HEK293T (cell line): ENCODE measurements around the gene BORA.

Source experiments
- CTCF ChIA-PET: fragments of 350-600 bp; formaldehyde crosslinking; extraction: SDS; loops from one replicate; lab custom pipeline; 2021; ENCODE audit warnings: antibody characterized with exemption, inconsistent platforms; lab: Yijun Ruan, JAX
- POLR2A ChIA-PET: fragments of 350-600 bp; formaldehyde crosslinking; extraction: SDS; loops from one replicate; lab custom pipeline; 2020; ENCODE audit warnings: antibody characterized with exemption, inconsistent platforms; lab: Yijun Ruan, JAX
- DNase-seq: peaks from one replicate; pipeline ENCODE4 v3.0.0; 2012; ENCODE audit warnings: mixed read lengths; ENCODE audit errors: extremely low spot score
- ARNT ChIP-seq: fragments of 450-650 bp; IDR thresholded peaks from 2 replicates; pipeline ENCODE4 v1.6.1; 2017; ENCODE audit warnings: mild to moderate bottlenecking
- BHLHE40 ChIP-seq: fragments of 450-650 bp; IDR thresholded peaks from 2 replicates; pipeline ENCODE4 v1.6.1; 2016; ENCODE audit warnings: mild to moderate bottlenecking, moderate library complexity, borderline replicate concordance
- CTBP1 ChIP-seq: fragments of 450-650 bp; IDR thresholded peaks from 2 replicates; pipeline ENCODE4 v1.6.1; 2016; ENCODE audit warnings: borderline replicate concordance
- ELF4 ChIP-seq: fragments of 450-650 bp; IDR thresholded peaks from 2 replicates; pipeline ENCODE4 v1.6.1; 2017; ENCODE audit warnings: antibody characterized with exemption
- FOXA1 ChIP-seq: fragments of 450-650 bp; IDR thresholded peaks from 2 replicates; pipeline ENCODE4 v1.6.1; 2016; ENCODE audit warnings: mild to moderate bottlenecking
- FOXK2 ChIP-seq: fragments of 450-650 bp; IDR thresholded peaks from 2 replicates; pipeline ENCODE4 v1.6.1; 2016; ENCODE audit warnings: mild to moderate bottlenecking
- FOXM1 ChIP-seq: fragments of 450-650 bp; IDR thresholded peaks from 2 replicates; pipeline ENCODE4 v1.6.1; 2017; ENCODE audit warnings: mild to moderate bottlenecking, borderline replicate concordance
- HDGF ChIP-seq: fragments of 450-650 bp; IDR thresholded peaks from 2 replicates; pipeline ENCODE4 v1.6.1; 2017; ENCODE audit warnings: antibody characterized with exemption, borderline replicate concordance
- L3MBTL2 ChIP-seq: fragments of 450-650 bp; conservative IDR thresholded peaks from 2 replicates; pipeline ENCODE4 v1.6.1; 2016; ENCODE audit warnings: mild to moderate bottlenecking
- LEF1 ChIP-seq: fragments of 450-650 bp; IDR thresholded peaks from 2 replicates; pipeline ENCODE4 v1.6.1; 2017; ENCODE audit warnings: mild to moderate bottlenecking, borderline replicate concordance
- NFRKB ChIP-seq: fragments of 450-650 bp; IDR thresholded peaks from 2 replicates; pipeline ENCODE4 v1.6.1; 2016; ENCODE audit warnings: mild to moderate bottlenecking, moderate library complexity
- PKNOX1 ChIP-seq: fragments of 450-650 bp; IDR thresholded peaks from 2 replicates; pipeline ENCODE4 v1.6.1; 2016
- SP1 ChIP-seq: fragments of 450-650 bp; IDR thresholded peaks from 2 replicates; pipeline ENCODE4 v1.6.1; 2017
- SUZ12 ChIP-seq: fragments of 450-650 bp; IDR thresholded peaks from 2 replicates; pipeline ENCODE4 v1.6.1; 2016; ENCODE audit warnings: mild to moderate bottlenecking
- TARDBP ChIP-seq: fragments of 450-650 bp; IDR thresholded peaks from 2 replicates; pipeline ENCODE4 v1.6.1; 2016
- ZNF384 ChIP-seq: fragments of 450-650 bp; IDR thresholded peaks from 2 replicates; pipeline ENCODE4 v1.6.1; 2016

Gene BORA

GRCh38 chr13:72757792-72758535 lies 30.2 kb downstream of the BORA start:
- CTCF ChIA-PET = no interaction called here
- no peak for DNase-seq
- TF ChIP-seq SUZ12 (no peak), CTBP1 (0 out of 2 replicates have a peak, but pooled peaks have one; percentile 5)
- POLR2A ChIA-PET = no interaction called here

GRCh38 chr13:72760189-72760588 lies 32.5 kb downstream of the BORA start:
- POLR2A ChIA-PET = no interaction called here
- DNase-seq = no peak
- CTCF ChIA-PET = no interaction called here
- TF ChIP-seq PKNOX1 (no peak), ZNF384 (no peak)

GRCh38 chr13:72763411-72763810 lies 35.7 kb downstream of the BORA start:
- ChIA-PET CTCF (no interaction called here), POLR2A (no interaction called here)
- no peak for TF ChIP-seq FOXK2
- TF ChIP-seq PKNOX1 = no peak
- no peak for TF ChIP-seq HDGF
- TF ChIP-seq ZNF384 = no peak
- no peak for TF ChIP-seq SUZ12
- TF ChIP-seq NFRKB = no peak
- no peak for TF ChIP-seq ELF4
- no peak for TF ChIP-seq BHLHE40
- TF ChIP-seq ARNT = no peak
- no peak for TF ChIP-seq CTBP1
- TF ChIP-seq L3MBTL2 = no peak
- DNase-seq = no peak

- no peak for DNase-seq
- TF ChIP-seq FOXK2 (no peak), PKNOX1 (no peak), L3MBTL2 (no peak), ARNT (no peak), LEF1 (no peak), FOXA1 (no peak), ELF4 (no peak), CTBP1 (no peak), ZNF384 (no peak), SUZ12 (no peak), SP1 (no peak), BHLHE40 (no peak), NFRKB (no peak), TARDBP (no peak), HDGF (no peak), FOXM1 (no peak)
- POLR2A ChIA-PET = no interaction called here
- CTCF ChIA-PET = no interaction called here
These were observed 46.3 kb downstream of the BORA start for GRCh38 chr13:72774019-72774418.

GRCh38 chr13:72781451-72782439 lies 54.0 kb downstream of the BORA start, which contains the start of the genes DIS3 and PIBF1:
TSS of gene DIS3 (minus strand) at chr13:72781900. CDS start at chr13:72781832, 68 bp downstream.
TSS of gene PIBF1 (plus strand) at chr13:72782133. CDS start at chr13:72783470, 1,337 bp downstream.
- DNase-seq = peak; percentile 100
- POLR2A ChIA-PET = no interaction called here
- CTCF ChIA-PET = no interaction called here
- no peak for TF ChIP-seq TARDBP
- no peak; the same call in 1 of the 2 replicates for TF ChIP-seq LEF1
- TF ChIP-seq PKNOX1 = peak; percentile 88
- no peak for TF ChIP-seq ZNF384
- no peak for TF ChIP-seq NFRKB
- no peak for TF ChIP-seq FOXA1
- TF ChIP-seq SUZ12 = no peak
- peak; percentile 89; the same call in 1 of the 2 replicates for TF ChIP-seq FOXK2
- no peak for TF ChIP-seq ARNT
- no peak for TF ChIP-seq SP1
- no peak for TF ChIP-seq FOXM1
- TF ChIP-seq L3MBTL2 = peak; percentile 99
- no peak for TF ChIP-seq BHLHE40
- no peak for TF ChIP-seq CTBP1
- TF ChIP-seq ELF4 = peak; percentile 81
- TF ChIP-seq HDGF = 0 out of 2 replicates have a peak, but pooled peaks have one; percentile 41
